GM12891 (cell line): ENCODE results near the gene SEPTIN7.

Experiments used
- DNase-seq: peaks from one replicate; pipeline ENCODE4 v3.0.0; 2011; ENCODE audit warnings: low spot score; ENCODE audit not compliant: insufficient read length
- FAIRE-seq: peaks from 2 replicates; lab custom pipeline; 2011; peaks lifted over from hg19 to GRCh38; lab: Jason Lieb, UNC
- PAX5 ChIP-seq: IDR thresholded peaks from 2 replicates; pipeline ENCODE4 v1.6.1; 2011; ENCODE audit warnings: low read length, moderate library complexity, mild to moderate bottlenecking; ENCODE audit not compliant: insufficient read depth, severe bottlenecking
- POLR2A ChIP-seq: IDR thresholded peaks from 2 replicates; pipeline ENCODE4 v1.6.1; 2011; ENCODE audit warnings: low read depth, low read length, control low read depth
- POLR2AphosphoS5 ChIP-seq: IDR thresholded peaks from 2 replicates; pipeline ENCODE4 v1.6.1; 2011; ENCODE audit warnings: low read depth, low read length, control low read depth
- POU2F2 ChIP-seq: IDR thresholded peaks from 2 replicates; pipeline ENCODE4 v1.6.1; 2011; ENCODE audit warnings: low read depth, mild to moderate bottlenecking, control low read depth, low read length, moderate library complexity
- SPI1 ChIP-seq: IDR thresholded peaks from 2 replicates; pipeline ENCODE4 v1.6.1; 2011; ENCODE audit warnings: low read depth, low read length, control low read depth
- TAF1 ChIP-seq: IDR thresholded peaks from 2 replicates; pipeline ENCODE4 v1.6.1; 2011; ENCODE audit warnings: low read depth, low read length, control low read depth

The SEPTIN7 gene

GRCh38 chr7:35805876-35806275, 5.0 kb downstream of the SEPTIN7 start:
- TF ChIP-seq POU2F2 (no peak), TAF1 (no peak), SPI1 (no peak), POLR2A (no peak), POLR2AphosphoS5 (no peak), PAX5 (no peak)
- DNase-seq: no peak
- peak; percentile 59 for FAIRE-seq

GRCh38 chr7:35816514-35816913, 15.7 kb downstream of the SEPTIN7 start:
- DNase-seq: no peak
- FAIRE-seq: no peak

GRCh38 chr7:35817181-35817580, 16.3 kb downstream of the SEPTIN7 start:
- FAIRE-seq (no peak), DNase-seq (no peak)
- no peak for TF ChIP-seq TAF1
- TF ChIP-seq POU2F2: no peak
- no peak for TF ChIP-seq PAX5

More at GRCh38 chr7:35816514-35816913, 15.7 kb downstream of the SEPTIN7 start:
- no peak for TF ChIP-seq POLR2A
- no peak for TF ChIP-seq POU2F2
- no peak for TF ChIP-seq POLR2AphosphoS5
- no peak for TF ChIP-seq TAF1
- TF ChIP-seq SPI1: no peak
- no peak for TF ChIP-seq PAX5

- no peak for FAIRE-seq
- DNase-seq: no peak
- TF ChIP-seq PAX5: no peak
- TF ChIP-seq SPI1: no peak
- no peak for TF ChIP-seq POLR2AphosphoS5
- TF ChIP-seq POU2F2: no peak
- TF ChIP-seq TAF1: no peak
- TF ChIP-seq POLR2A: no peak
Measured at GRCh38 chr7:35817930-35818329, 17.1 kb downstream of the SEPTIN7 start.

GRCh38 chr7:35818513-35818912, 17.7 kb downstream of the SEPTIN7 start:
- DNase-seq: no peak
- TF ChIP-seq POLR2AphosphoS5 (no peak), PAX5 (no peak)
- FAIRE-seq: no peak

GRCh38 chr7:35819310-35819709, 18.5 kb downstream of the SEPTIN7 start:
- TF ChIP-seq SPI1: no peak
- no peak for TF ChIP-seq TAF1
- TF ChIP-seq POLR2A: no peak
- TF ChIP-seq PAX5: no peak
- TF ChIP-seq POU2F2: no peak
- TF ChIP-seq POLR2AphosphoS5: no peak
- peak; percentile 52 for FAIRE-seq
- no peak for DNase-seq

GRCh38 chr7:35819954-35820703, 19.3 kb downstream of the SEPTIN7 start:
- no peak for TF ChIP-seq TAF1
- no peak for TF ChIP-seq POLR2AphosphoS5
- TF ChIP-seq POLR2A: no peak
- TF ChIP-seq SPI1: no peak
- TF ChIP-seq PAX5: no peak
- no peak for TF ChIP-seq POU2F2
- DNase-seq (no peak), FAIRE-seq (no peak)

GRCh38 chr7:35820858-35821257, 20.0 kb downstream of the SEPTIN7 start:
- no peak for TF ChIP-seq SPI1
- TF ChIP-seq POLR2AphosphoS5: no peak
- no peak for TF ChIP-seq POU2F2
- no peak for TF ChIP-seq POLR2A
- no peak for TF ChIP-seq PAX5
- no peak for TF ChIP-seq TAF1
- DNase-seq: no peak
- peak; percentile 16 for FAIRE-seq

GRCh38 chr7:35823440-35823839, 22.6 kb downstream of the SEPTIN7 start:
- peak; percentile 50 for FAIRE-seq

GRCh38 chr7:35825974-35826373, 25.1 kb downstream of the SEPTIN7 start:
- TF ChIP-seq POU2F2: no peak
- no peak for TF ChIP-seq POLR2AphosphoS5
- TF ChIP-seq PAX5: no peak
- no peak for TF ChIP-seq TAF1
- TF ChIP-seq SPI1: no peak
- no peak for TF ChIP-seq POLR2A
- DNase-seq (no peak), FAIRE-seq (no peak)

More at GRCh38 chr7:35823440-35823839, 22.6 kb downstream of the SEPTIN7 start:
- TF ChIP-seq POU2F2 (no peak), POLR2A (no peak), POLR2AphosphoS5 (no peak), PAX5 (no peak), SPI1 (no peak), TAF1 (no peak)
- no peak for DNase-seq
